PFSK-1 (cell line): ENCODE data around the gene PLD2.

ENCODE experiments used
- FOXP2 ChIP-seq: optimal IDR thresholded peaks from 2 replicates; pipeline ENCODE3; 2011; ENCODE audit warnings: borderline replicate concordance, control low read depth, inconsistent platforms; ENCODE audit not compliant: insufficient read depth; ENCODE audit errors: extremely low read length, extremely low read depth
- POLR2AphosphoS5 ChIP-seq: IDR thresholded peaks from 2 replicates; pipeline ENCODE4 v1.6.1; 2012; ENCODE audit warnings: low read depth, mild to moderate bottlenecking, control low read depth, low read length, moderate library complexity
- REST ChIP-seq, 2 experiments: IDR thresholded peaks; 2 replicates each; pipeline versions ENCODE4 v1.6.1 to v1.8.0; 2011 to 2012; ENCODE audit warnings: low read depth in 2 of 2, low read length in 2 of 2, control low read depth in 1 of 2, inconsistent platforms in 1 of 2, mild to moderate bottlenecking in 1 of 2, moderate library complexity in 1 of 2; ENCODE audit not compliant: insufficient read depth in 1 of 2
- SIN3A ChIP-seq: IDR thresholded peaks from 2 replicates; pipeline ENCODE4 v1.6.1; 2012; ENCODE audit warnings: mild to moderate bottlenecking, low read length, moderate library complexity, borderline replicate concordance; ENCODE audit not compliant: insufficient read depth
- TAF1 ChIP-seq: IDR thresholded peaks from 2 replicates; pipeline ENCODE4 v1.6.1; 2012; ENCODE audit warnings: low read length, control low read depth, borderline replicate concordance; ENCODE audit not compliant: insufficient read depth

The PLD2 gene

DNA sequence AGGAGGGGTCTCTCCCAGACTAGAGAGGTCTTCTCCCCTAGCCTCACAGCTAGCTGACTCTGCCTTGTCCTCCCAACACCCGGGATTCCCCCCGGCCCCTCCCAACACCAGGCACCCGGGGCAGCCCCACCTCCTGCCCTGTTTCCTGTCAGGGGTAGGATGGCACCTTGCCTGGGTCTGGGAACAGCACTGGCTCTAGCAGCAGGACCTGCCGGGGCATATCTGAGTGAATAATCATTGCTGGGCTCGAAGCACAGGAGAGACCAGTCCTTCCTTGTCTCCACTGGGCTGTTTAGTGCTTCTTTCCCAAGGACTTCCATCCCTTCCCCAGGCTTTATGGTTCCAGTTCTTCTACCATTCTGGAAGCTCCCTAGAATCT lies 51.9 kb downstream of the PLD2 start:
- no peak for TF ChIP-seq POLR2AphosphoS5

DNA sequence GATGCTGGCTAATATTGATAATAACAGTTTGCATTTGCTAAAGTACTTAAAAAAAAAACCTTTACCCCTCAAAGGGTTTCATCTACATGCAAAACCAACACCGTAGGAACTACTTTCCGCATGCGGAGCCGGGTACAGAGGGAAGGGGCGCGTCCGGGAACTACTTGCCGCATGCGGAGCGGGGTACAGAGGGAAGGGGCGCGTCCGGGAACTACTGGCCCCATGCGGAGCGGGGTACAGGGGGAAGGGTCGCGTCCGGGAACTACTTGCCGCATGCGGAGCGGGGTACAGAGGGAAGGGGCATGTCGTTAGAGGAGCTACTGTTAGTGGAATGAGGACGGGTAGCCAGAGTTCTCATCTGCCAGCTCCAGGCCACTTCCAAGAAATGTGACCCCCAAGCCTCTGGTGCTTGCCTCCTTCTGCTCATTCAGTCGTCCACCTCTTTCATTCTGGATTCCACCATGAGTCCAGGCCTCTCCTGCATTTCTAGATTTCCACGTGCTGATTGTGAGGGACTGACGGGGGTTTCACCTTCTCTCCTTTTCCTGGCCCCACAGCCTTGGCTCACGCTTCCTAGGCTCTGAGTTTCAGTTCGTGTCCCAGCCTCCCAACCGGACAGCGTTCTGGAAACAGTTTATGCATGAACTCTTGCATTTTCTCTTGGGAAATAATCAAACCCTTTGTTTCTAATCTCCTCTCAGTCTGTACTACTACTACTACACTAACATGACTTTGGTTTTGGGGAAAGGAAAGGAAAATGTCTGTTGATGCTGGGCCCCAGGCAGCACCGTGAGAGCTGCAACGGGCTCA lies 53.1 kb downstream of the PLD2 start:
- TF ChIP-seq POLR2AphosphoS5 (no peak), TAF1 (no peak), SIN3A (no peak), FOXP2 (no peak), REST (IDR thresholded peaks at IDR 0.05; ENCODE audit: insufficient read depth in 1 of 2, low read depth in 2 of 2, low read length in 2 of 2) (no peak)

GRCh38 chr17:4860651-4861050 lies 53.7 kb downstream of the PLD2 start:
- TF ChIP-seq SIN3A = no peak

- TF ChIP-seq TAF1 = no peak
- no peak for TF ChIP-seq POLR2AphosphoS5
- TF ChIP-seq REST (IDR thresholded peaks at IDR 0.05; ENCODE audit: insufficient read depth in 1 of 2, low read depth in 2 of 2, low read length in 2 of 2) = no peak
These were observed 54.1 kb downstream of the PLD2 start for GRCh38 chr17:4861052-4861451.

- TF ChIP-seq TAF1 (no peak), SIN3A (no peak), FOXP2 (no peak), POLR2AphosphoS5 (no peak), REST (IDR thresholded peaks at IDR 0.05; ENCODE audit: insufficient read depth in 1 of 2, low read depth in 2 of 2, low read length in 2 of 2) (no peak)
These were observed 55.8 kb downstream of the PLD2 start for GRCh38 chr17:4862720-4863119.

- TF ChIP-seq TAF1 (no peak), FOXP2 (no peak), REST (IDR thresholded peaks at IDR 0.05; ENCODE audit: insufficient read depth in 1 of 2, low read depth in 2 of 2, low read length in 2 of 2) (no peak), POLR2AphosphoS5 (no peak), SIN3A (no peak)
These were observed 56.4 kb downstream of the PLD2 start for GRCh38 chr17:4863321-4863720.
